CD4-positive, alpha-beta memory T cell (primary cell): ENCODE measurements around the gene OR3A3. TPM values are rescaled to one million over a fixed set of nuclear protein-coding genes. Genes with fewer than 3 reads are reported as not detected.
"Not testable (repeated sequence)": the region's sequence is repeated elsewhere in the genome, so short reads cannot be mapped to it uniquely, and the experiment has no call there.

Source experiments
- CTCF ChIA-PET: fragments of 350-600 bp; sonication (Branson Sonifier 250); formaldehyde crosslinking; loops from one replicate; lab custom pipeline; 2021; ENCODE audit warnings: inconsistent platforms; ENCODE audit not compliant: partially characterized antibody; lab: Charles Lee
- POLR2A ChIA-PET: fragments of 350-600 bp; sonication (Branson Sonifier 250); formaldehyde crosslinking; loops from one replicate; lab custom pipeline; 2021; ENCODE audit not compliant: partially characterized antibody; lab: Charles Lee
- DNase-seq, 5 donors: peaks; one replicate each; pipeline versions ENCODE4 v3.0.0 to v3.0.0-alpha.2; 2020 to 2022; ENCODE audit warnings: mixed read lengths in 1 of 5
- H3K27ac ChIP-seq: one replicate; pipeline ENCODE4 v1.7.0; 2013; ENCODE audit warnings: low read depth, low read length
- H3K27me3 ChIP-seq: 2 replicates; pipeline ENCODE4 v1.7.0; 2013; ENCODE audit warnings: mild to moderate bottlenecking, low read length, moderate library complexity; ENCODE audit not compliant: insufficient read depth
- H3K36me3 ChIP-seq: 2 replicates; pipeline ENCODE4 v1.7.0; 2013; ENCODE audit warnings: mild to moderate bottlenecking, low read length, moderate library complexity; ENCODE audit not compliant: insufficient read depth
- H3K4me1 ChIP-seq: 2 replicates; pipeline ENCODE4 v1.7.0; 2013; ENCODE audit warnings: mild to moderate bottlenecking, low read length, moderate library complexity; ENCODE audit not compliant: insufficient read depth
- H3K4me3 ChIP-seq, 2 donors: one replicate each; pipeline ENCODE4 v1.7.0; 2013; ENCODE audit warnings: low read length in 2 of 2, mild to moderate bottlenecking in 1 of 2
- H3K9me3 ChIP-seq, 2 donors: one replicate each; pipeline ENCODE4 v1.7.0; 2013; ENCODE audit warnings: low read length in 2 of 2, control low read depth in 1 of 2; ENCODE audit not compliant: control insufficient read depth in 1 of 2
- H3K27ac Mint-ChIP-seq, 7 donors: one replicate each; pipeline ENCODE4 v1.8.0; 2020 to 2021; ENCODE audit warnings: mixed read lengths in 7 of 7, mild to moderate bottlenecking in 6 of 7, inconsistent platforms in 3 of 7, moderate library complexity in 3 of 7
- H3K27me3 Mint-ChIP-seq, 2 donors: one replicate each; pipeline ENCODE4 v1.8.0; 2020 to 2021; ENCODE audit warnings: mixed read lengths in 2 of 2
- H3K36me3 Mint-ChIP-seq, 2 donors: one replicate each; pipeline ENCODE4 v1.8.0; 2020 to 2021; ENCODE audit warnings: mixed read lengths in 2 of 2, inconsistent platforms in 1 of 2, mild to moderate bottlenecking in 1 of 2
- H3K4me1 Mint-ChIP-seq, 4 donors: one replicate each; pipeline ENCODE4 v1.8.0; 2020 to 2021; ENCODE audit warnings: mixed read lengths in 4 of 4, mild to moderate bottlenecking in 1 of 4
- H3K4me3 Mint-ChIP-seq, 8 donors: one replicate each; pipeline ENCODE4 v1.8.0; 2020 to 2021; ENCODE audit warnings: mixed read lengths in 8 of 8, mild to moderate bottlenecking in 7 of 8, moderate library complexity in 6 of 8, inconsistent platforms in 3 of 8
- H3K9me3 Mint-ChIP-seq, 8 donors: one replicate each; pipeline ENCODE4 v1.8.0; 2020 to 2021; ENCODE audit warnings: mixed read lengths in 8 of 8, mild to moderate bottlenecking in 5 of 8, inconsistent platforms in 3 of 8, moderate library complexity in 1 of 8
- intact Hi-C: fragments of 100-400 bp; cut with micrococcal nuclease; formaldehyde crosslinking; loops from one replicate; pipeline ENCODE4 v1.15.1; 2023
- polyA plus RNA-seq, 2 donors: library from polyadenylated mRNA; unstranded; fragments of 300-500 nt; fragmentation: Illumina TruSeq; gene quantifications; one replicate each; pipeline ENCODE4 v1.2.3, GENCODE V29; 2021
- total RNA-seq, 2 experiments: library from RNA; stranded (reverse); gene quantifications; one replicate each; pipeline ENCODE4 v1.2.3, GENCODE V29; 2021

Gene OR3A3
- total and polyA plus RNA-seq, 4 experiments from 2014 or later, result not detected

DNA sequence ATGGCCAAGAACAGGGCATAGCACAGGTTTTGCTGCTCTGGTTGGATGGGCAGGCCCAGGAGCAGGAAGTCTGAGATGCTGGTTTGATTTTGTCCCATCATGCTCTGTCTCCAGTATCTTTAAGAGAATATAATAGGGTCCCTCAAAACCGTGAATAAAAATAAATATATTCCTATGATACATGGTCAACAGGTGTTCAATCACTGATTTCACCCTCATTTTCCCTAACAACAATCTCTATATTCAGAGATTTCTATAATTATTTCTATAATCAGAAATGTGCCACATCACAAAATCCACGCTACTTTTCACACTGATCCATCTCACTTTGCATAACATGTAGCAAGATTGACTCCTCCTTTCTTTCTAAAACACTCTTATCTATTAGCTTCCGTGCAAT is 22.6 kb downstream of the OR3A3 start, which contains the start of gene OR1E2:
Gene OR1E2 (minus strand): TSS at position 101 of the 400 bp plus-strand sequence. CDS start 0 bp downstream, at position 101.
- CTCF ChIA-PET, result no interaction called here
- H3K4me3 Mint-ChIP-seq, result no peak within 1 kb of the TSS
- H3K27ac Mint-ChIP-seq, result no peak within 1 kb of the TSS
- no peaks in the 10 kb centered on the region for H3K36me3 Mint-ChIP-seq
- H3K27me3 Mint-ChIP-seq, result peaks cover 8 to 17% of the 10 kb centered on the region in 2 donors
- Histone ChIP-seq H3K4me1 (no peaks in the 10 kb centered on the region), H3K36me3 (no peaks in the 10 kb centered on the region), H3K27me3 (no peaks in the 10 kb centered on the region), H3K27ac (no peak within 1 kb of the TSS), H3K9me3 (no peaks in the 10 kb centered on the region), H3K4me3 (no peak within 1 kb of the TSS)
- DNase-seq, result no peak
- no peaks in the 10 kb centered on the region for H3K4me1 Mint-ChIP-seq
- intact Hi-C loops, result no loop called here
- POLR2A ChIA-PET, result no interaction called here
- peaks cover 0 to 11% (median 3%) of the 10 kb centered on the region in 8 donors for H3K9me3 Mint-ChIP-seq

DNA sequence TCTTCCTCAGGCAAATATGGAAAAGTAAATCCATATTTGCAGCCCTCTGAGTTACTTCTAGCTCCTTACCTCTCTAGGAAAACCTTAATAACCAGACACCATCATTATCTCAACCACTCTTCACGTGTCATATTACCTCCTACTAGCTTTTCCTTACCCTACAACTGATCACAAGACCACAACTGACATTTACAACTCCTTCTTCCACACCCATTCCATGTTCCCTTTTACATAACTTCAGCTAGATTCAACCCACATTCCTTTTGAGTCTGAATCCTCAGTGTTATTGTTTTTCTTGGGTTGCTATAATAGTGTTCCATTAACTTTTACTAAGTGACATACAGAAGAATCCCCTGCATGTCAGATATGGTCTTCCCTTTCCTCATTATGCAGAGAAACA is 27.2 kb downstream of the OR3A3 start:
- POLR2A ChIA-PET, result no interaction called here
- H3K27ac Mint-ChIP-seq, result no peak overlapping the region
- DNase-seq, result no peak
- H3K36me3 Mint-ChIP-seq, result no peaks in the 10 kb centered on the region
- H3K4me3 Mint-ChIP-seq, result no peak overlapping the region
- no peaks in the 10 kb centered on the region for H3K9me3 ChIP-seq
- H3K27ac ChIP-seq, result no peak overlapping the region
- intact Hi-C loops, result no loop called here
- H3K27me3 ChIP-seq, result peaks cover 3% of the 10 kb centered on the region
- H3K4me1 Mint-ChIP-seq, result no peaks in the 10 kb centered on the region
- no peaks in the 10 kb centered on the region for H3K9me3 Mint-ChIP-seq
- peaks cover 12 to 19% of the 10 kb centered on the region in 2 donors for H3K27me3 Mint-ChIP-seq
- H3K4me3 ChIP-seq, result no peak overlapping the region
- CTCF ChIA-PET, result no interaction called here
- H3K36me3 ChIP-seq, result no peaks in the 10 kb centered on the region
- no peaks in the 10 kb centered on the region for H3K4me1 ChIP-seq

DNA sequence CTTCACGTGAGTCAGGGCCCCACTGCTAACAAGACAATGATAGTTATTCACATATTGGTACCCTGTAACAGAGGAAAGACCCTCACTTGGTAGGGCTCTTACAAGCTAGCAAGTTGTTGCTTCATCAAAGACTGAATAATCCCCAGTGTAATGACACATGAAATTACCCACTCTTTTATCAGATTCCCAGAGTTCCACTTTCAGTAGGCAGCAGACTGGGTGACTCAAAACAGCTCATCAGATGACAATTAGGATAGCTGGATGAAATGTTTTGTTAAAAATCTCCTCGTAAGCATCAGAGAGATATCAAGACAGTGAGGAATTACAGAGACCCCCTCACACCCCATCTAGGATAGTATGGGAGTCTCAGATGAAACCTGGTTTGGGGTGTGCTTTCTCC is 29.3 kb downstream of the OR3A3 start:
- Histone ChIP-seq H3K27me3 (peaks cover 3% of the 10 kb centered on the region), H3K9me3 (no peaks in the 10 kb centered on the region), H3K27ac (no peak overlapping the region), H3K36me3 (no peaks in the 10 kb centered on the region), H3K4me1 (no peaks in the 10 kb centered on the region), H3K4me3 (no peak overlapping the region)
- DNase-seq, result no peak
- intact Hi-C loops, result no loop called here
- peaks cover 12 to 23% of the 10 kb centered on the region in 2 donors for H3K27me3 Mint-ChIP-seq
- no peaks in the 10 kb centered on the region for H3K4me1 Mint-ChIP-seq
- H3K9me3 Mint-ChIP-seq, result no peaks in the 10 kb centered on the region
- no peak overlapping the region for H3K27ac Mint-ChIP-seq
- POLR2A ChIA-PET, result no interaction called here
- H3K4me3 Mint-ChIP-seq, result no peak overlapping the region
- H3K36me3 Mint-ChIP-seq, result no peaks in the 10 kb centered on the region
- CTCF ChIA-PET, result no interaction called here

DNA sequence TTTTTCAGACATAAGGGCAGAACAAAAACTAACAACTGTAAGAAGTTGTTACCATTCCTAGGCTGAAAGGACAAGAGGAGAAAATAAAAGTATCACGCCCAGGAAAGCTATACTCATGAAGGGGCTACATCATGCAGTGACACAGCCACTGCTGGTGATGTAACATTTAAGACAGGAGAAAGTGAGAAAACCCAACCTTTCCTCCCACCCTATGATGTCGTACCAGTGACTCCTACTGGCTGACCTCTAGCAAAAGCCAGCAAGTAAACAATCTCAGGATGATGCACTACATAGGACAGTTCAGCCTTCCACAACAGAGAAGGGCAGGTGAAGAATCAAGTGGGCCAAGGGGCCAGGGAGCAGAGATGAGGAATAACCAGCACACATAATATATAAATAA is 36.5 kb downstream of the OR3A3 start:
- ChIA-PET CTCF (no interaction called here), POLR2A (no interaction called here)
- Mint-ChIP-seq H3K27me3 (peaks cover 8 to 10% of the 10 kb centered on the region in 2 donors), H3K4me1 (no peaks in the 10 kb centered on the region), H3K36me3 (no peaks in the 10 kb centered on the region), H3K4me3 (no peak overlapping the region), H3K27ac (no peak overlapping the region), H3K9me3 (peaks cover 0 to 1% (median 0%) of the 10 kb centered on the region in 8 donors)
- intact Hi-C loops, result no loop called here
- no peak for DNase-seq
- Histone ChIP-seq H3K27me3 (no peaks in the 10 kb centered on the region), H3K4me3 (no peak overlapping the region), H3K27ac (no peak overlapping the region), H3K9me3 (no peaks in the 10 kb centered on the region), H3K36me3 (no peaks in the 10 kb centered on the region), H3K4me1 (no peaks in the 10 kb centered on the region)

DNA sequence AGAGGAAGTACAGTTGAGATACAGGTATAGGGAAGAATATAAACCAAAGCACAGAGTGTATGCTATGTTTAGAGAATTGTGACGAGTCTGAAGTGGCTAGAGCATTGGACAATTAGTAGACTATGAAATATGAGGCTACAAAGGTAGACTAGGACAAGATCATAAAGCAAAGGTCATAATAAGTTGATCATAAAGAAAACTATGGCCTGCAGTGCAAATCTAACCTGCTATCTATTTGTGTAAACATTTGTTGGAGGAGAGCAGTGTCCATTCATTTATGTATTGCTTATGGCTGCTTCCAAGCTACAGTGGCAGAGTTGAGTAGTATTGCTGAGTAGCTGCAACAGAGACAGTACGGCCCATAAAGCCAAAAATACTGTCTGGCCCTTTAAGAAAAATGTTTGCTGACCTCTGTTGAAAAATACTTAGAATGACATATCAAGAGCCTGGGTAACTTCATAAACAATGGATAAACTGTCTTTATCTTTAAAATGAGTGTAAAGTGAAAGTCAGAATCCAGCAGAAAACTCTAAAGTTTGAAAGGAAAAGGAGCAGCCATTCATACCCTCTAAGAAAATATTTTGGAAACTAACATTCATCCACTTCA is 37.0 kb downstream of the OR3A3 start:
- Histone ChIP-seq H3K36me3 (no peaks in the 10 kb centered on the region), H3K4me3 (no peak overlapping the region), H3K27ac (no peak overlapping the region), H3K4me1 (no peaks in the 10 kb centered on the region), H3K27me3 (no peaks in the 10 kb centered on the region), H3K9me3 (no peaks in the 10 kb centered on the region)
- ChIA-PET CTCF (no interaction called here), POLR2A (no interaction called here)
- no peak for DNase-seq
- H3K4me1 Mint-ChIP-seq, result no peaks in the 10 kb centered on the region
- intact Hi-C loops, result no loop called here
- no peak overlapping the region for H3K4me3 Mint-ChIP-seq
- no peak overlapping the region for H3K27ac Mint-ChIP-seq
- no peaks in the 10 kb centered on the region for H3K36me3 Mint-ChIP-seq
- H3K27me3 Mint-ChIP-seq, result peaks cover 9 to 14% of the 10 kb centered on the region in 2 donors
- peaks cover 0 to 2% (median 0%) of the 10 kb centered on the region in 8 donors for H3K9me3 Mint-ChIP-seq

DNA sequence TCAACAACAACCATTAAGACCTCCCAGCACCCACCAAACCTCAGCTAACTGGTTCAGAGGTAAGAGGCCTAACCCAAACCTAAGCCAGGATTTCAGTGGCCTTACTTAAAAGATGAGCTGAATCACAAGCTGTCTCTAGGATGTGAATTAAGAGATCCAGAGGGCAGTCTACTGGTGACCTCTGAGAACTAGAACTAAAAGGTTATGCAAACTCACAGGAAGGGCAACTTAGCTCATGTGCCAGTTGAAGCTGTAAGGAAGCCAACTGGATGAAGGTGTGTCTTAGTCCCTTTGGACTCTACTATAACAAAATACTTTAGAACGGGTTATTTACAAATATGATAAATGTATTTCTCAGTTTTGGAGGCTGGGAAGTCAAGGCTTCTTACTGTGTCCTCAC is 55.2 kb downstream of the OR3A3 start:
- H3K27me3 ChIP-seq, H3K4me1 ChIP-seq, H3K4me3 Mint-ChIP-seq, H3K36me3 Mint-ChIP-seq, POLR2A ChIA-PET, H3K4me3 ChIP-seq, CTCF ChIA-PET, intact Hi-C loops, H3K36me3 ChIP-seq, DNase-seq, H3K9me3 Mint-ChIP-seq, H3K27ac Mint-ChIP-seq, H3K4me1 Mint-ChIP-seq, H3K27ac ChIP-seq, H3K9me3 ChIP-seq, H3K27me3 Mint-ChIP-seq: not testable (repeated sequence)

DNA sequence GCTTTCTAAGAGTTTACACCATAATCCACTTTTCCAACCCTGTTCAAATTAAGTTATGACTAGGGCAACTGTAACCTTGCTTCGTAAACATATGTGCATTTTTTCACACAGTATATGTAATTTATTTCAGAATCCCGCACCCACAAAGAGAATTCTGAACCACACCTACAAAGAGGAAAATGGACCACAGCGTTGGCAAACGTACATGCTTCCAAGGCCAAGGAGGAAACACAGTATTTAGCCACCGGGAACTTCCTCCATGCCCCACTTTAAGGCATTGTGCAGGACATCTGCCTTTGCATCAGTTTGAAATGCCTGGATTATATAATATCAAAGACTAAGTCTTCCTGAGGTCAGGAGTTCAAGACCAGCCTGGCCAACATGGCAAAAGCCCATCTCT is 58.4 kb downstream of the OR3A3 start:
- no peak overlapping the region for H3K4me3 Mint-ChIP-seq
- peaks cover 4 to 6% of the 10 kb centered on the region in 2 donors for H3K27me3 Mint-ChIP-seq
- no peaks in the 10 kb centered on the region for H3K4me1 ChIP-seq
- H3K27ac ChIP-seq, result no peak overlapping the region
- no peaks in the 10 kb centered on the region for H3K4me1 Mint-ChIP-seq
- no peaks in the 10 kb centered on the region for H3K36me3 ChIP-seq
- no peaks in the 10 kb centered on the region for H3K36me3 Mint-ChIP-seq
- H3K9me3 Mint-ChIP-seq, result no peaks in the 10 kb centered on the region
- no peaks in the 10 kb centered on the region for H3K9me3 ChIP-seq
- no peak overlapping the region for H3K4me3 ChIP-seq
- CTCF ChIA-PET, result no interaction called here
- H3K27ac Mint-ChIP-seq, result no peak overlapping the region
- no peaks in the 10 kb centered on the region for H3K27me3 ChIP-seq
- POLR2A ChIA-PET, result no interaction called here
- no peak for DNase-seq
- intact Hi-C loops, result no loop called here
